H9 (cell line): Measurements from ENCODE around the gene SLC24A4. TPM values are rescaled to one million over a fixed set of nuclear protein-coding genes. Genes with fewer than 3 reads are reported as not detected.

Experiments used
- DNase-seq: peaks from one replicate; pipeline ENCODE4 v3.0.0-alpha.2; 2017
- H2AFZ ChIP-seq: one replicate; pipeline ENCODE4 v1.6.1; 2013; ENCODE audit warnings: mild to moderate bottlenecking, low read length, control low read depth, moderate library complexity
- H2AK5ac ChIP-seq: 2 replicates; pipeline ENCODE4 v1.6.1; 2013; ENCODE audit warnings: low read length, control low read depth, mixed read lengths; ENCODE audit not compliant: insufficient read length
- H2BK120ac ChIP-seq: one replicate; pipeline ENCODE4 v1.6.1; 2013; ENCODE audit warnings: low read depth, mild to moderate bottlenecking, low read length, control low read depth, inconsistent platforms; ENCODE audit not compliant: poor library complexity, severe bottlenecking
- H2BK12ac ChIP-seq: 2 replicates; pipeline ENCODE4 v1.6.1; 2013; ENCODE audit warnings: low read length, control low read depth, mixed read lengths, low read depth; ENCODE audit not compliant: insufficient read length
- H2BK15ac ChIP-seq: 2 replicates; pipeline ENCODE4 v1.6.1; 2013; ENCODE audit warnings: low read depth, low read length, control low read depth
- H2BK20ac ChIP-seq: one replicate; pipeline ENCODE4 v1.6.1; 2013; ENCODE audit warnings: low read depth, mild to moderate bottlenecking, low read length, control low read depth, inconsistent platforms; ENCODE audit not compliant: poor library complexity, severe bottlenecking
- H2BK5ac ChIP-seq: 2 replicates; pipeline ENCODE4 v1.6.1; 2013; ENCODE audit warnings: low read length, control low read depth, mixed read lengths; ENCODE audit not compliant: insufficient read length
- H3K14ac ChIP-seq: 2 replicates; pipeline ENCODE4 v1.6.1; 2013; ENCODE audit warnings: low read length, control low read depth; ENCODE audit not compliant: insufficient read depth
- H3K18ac ChIP-seq: 2 replicates; pipeline ENCODE4 v1.6.1; 2013; ENCODE audit warnings: low read depth, mild to moderate bottlenecking, mixed read lengths, low read length, control low read depth; ENCODE audit not compliant: insufficient read length
- H3K23ac ChIP-seq: 2 replicates; pipeline ENCODE4 v1.6.1; 2013; ENCODE audit warnings: low read length, control low read depth, mixed read lengths, low read depth; ENCODE audit not compliant: insufficient read length
- H3K23me2 ChIP-seq: 2 replicates; pipeline ENCODE4 v1.6.1; 2013; ENCODE audit warnings: low read depth, mild to moderate bottlenecking, mixed read lengths, low read length, control low read depth; ENCODE audit not compliant: insufficient read length, poor library complexity, severe bottlenecking
- H3K27ac ChIP-seq: 2 replicates; pipeline ENCODE4 v1.5.1; 2013; ENCODE audit warnings: low read length, control low read depth, mixed read lengths, low read depth; ENCODE audit not compliant: insufficient read length
- H3K27me3 ChIP-seq: 2 replicates; pipeline ENCODE4 v1.6.1; 2013; ENCODE audit warnings: low read length, control low read depth, inconsistent platforms; ENCODE audit not compliant: insufficient read depth
- H3K4ac ChIP-seq: 2 replicates; pipeline ENCODE4 v1.6.1; 2013; ENCODE audit warnings: low read depth, mild to moderate bottlenecking, control low read depth, inconsistent platforms, low read length, moderate library complexity
- H3K4me1 ChIP-seq: 2 replicates; pipeline ENCODE4 v1.6.1; 2013; ENCODE audit warnings: low read length, control low read depth, inconsistent platforms; ENCODE audit not compliant: insufficient read depth
- H3K4me2 ChIP-seq: 2 replicates; pipeline ENCODE4 v1.6.1; 2013; ENCODE audit warnings: low read length, control low read depth, mixed read lengths; ENCODE audit not compliant: insufficient read length, insufficient read depth
- H3K56ac ChIP-seq: 2 replicates; pipeline ENCODE4 v1.6.1; 2013; ENCODE audit warnings: low read depth, mild to moderate bottlenecking, mixed read lengths, low read length, control low read depth; ENCODE audit not compliant: insufficient read length
- H3K79me1 ChIP-seq: 2 replicates; pipeline ENCODE4 v1.6.1; 2013; ENCODE audit warnings: low read depth, mild to moderate bottlenecking, moderate library complexity, low read length, control low read depth, inconsistent platforms; ENCODE audit not compliant: insufficient read depth, poor library complexity, severe bottlenecking
- H3K79me2 ChIP-seq: 2 replicates; pipeline ENCODE4 v1.6.1; 2013; ENCODE audit warnings: low read length, control low read depth, inconsistent platforms; ENCODE audit not compliant: insufficient read depth
- H3K9ac ChIP-seq: 2 replicates; pipeline ENCODE4 v1.6.1; 2013; ENCODE audit warnings: low read length, control low read depth, mixed read lengths; ENCODE audit not compliant: insufficient read length; ENCODE audit errors: extremely low read depth
- H3K9me3 ChIP-seq: one replicate; pipeline ENCODE4 v1.6.1; 2013; ENCODE audit warnings: low read depth, low read length, inconsistent platforms; ENCODE audit not compliant: control insufficient read depth
- H3T11ph ChIP-seq: one replicate; pipeline ENCODE4 v1.6.1; 2013; ENCODE audit warnings: mild to moderate bottlenecking, low read length, control low read depth, inconsistent platforms
- H4K20me1 ChIP-seq: one replicate; pipeline ENCODE4 v1.6.1; 2013; ENCODE audit not compliant: control insufficient read depth, insufficient read length, insufficient read depth
- H4K5ac ChIP-seq: 2 replicates; pipeline ENCODE4 v1.6.1; 2013; ENCODE audit warnings: low read depth, mild to moderate bottlenecking, mixed read lengths, low read length, control low read depth; ENCODE audit not compliant: insufficient read length
- H4K8ac ChIP-seq: replicated peaks from 2 replicates; pipeline ENCODE4 v1.6.1; 2013; ENCODE audit warnings: low read length, control low read depth, mixed read lengths, low read depth; ENCODE audit not compliant: insufficient read length
- H4K91ac ChIP-seq: 2 replicates; pipeline ENCODE4 v1.6.1; 2013; ENCODE audit warnings: low read depth, mild to moderate bottlenecking, moderate library complexity, mixed read lengths, low read length, control low read depth; ENCODE audit not compliant: insufficient read length
- H3K27ac Mint-ChIP-seq, 3 experiments: 2 replicates in 2 of 3; 3 replicates in 1 of 3; pipeline ENCODE4 v1.8.0; 2020 to 2021; ENCODE audit warnings: mixed read lengths in 3 of 3, mild to moderate bottlenecking in 1 of 3, moderate library complexity in 1 of 3
- H3K27me3 Mint-ChIP-seq: 2 replicates; pipeline ENCODE4 v1.8.0; 2021; ENCODE audit warnings: low read depth, mild to moderate bottlenecking, moderate library complexity, mixed read lengths
- H3K36me3 Mint-ChIP-seq, 3 experiments: 2 replicates in 2 of 3; 3 replicates in 1 of 3; pipeline ENCODE4 v1.8.0; 2020 to 2021; ENCODE audit warnings: low read depth in 3 of 3, mixed read lengths in 3 of 3; ENCODE audit not compliant: insufficient read depth in 1 of 3
- H3K4me1 Mint-ChIP-seq, 2 experiments: 2 replicates each; pipeline ENCODE4 v1.8.0; 2020; ENCODE audit warnings: mixed read lengths in 2 of 2
- H3K4me3 Mint-ChIP-seq, 2 experiments: 2 replicates in 1 of 2; 3 replicates in 1 of 2; pipeline ENCODE4 v1.8.0; 2020 to 2021; ENCODE audit warnings: mild to moderate bottlenecking in 2 of 2, mixed read lengths in 2 of 2, moderate library complexity in 1 of 2
- H3K9me3 Mint-ChIP-seq, 2 experiments: 2 replicates in 1 of 2; 3 replicates in 1 of 2; pipeline ENCODE4 v1.8.0; 2020; ENCODE audit warnings: mild to moderate bottlenecking in 2 of 2, mixed read lengths in 2 of 2, moderate library complexity in 1 of 2
- WGBS: extraction: QIAGEN DNeasy Blood & Tissue Kit; methylation state at CpG from one replicate; pipeline ENCODE4 v1.1.7; 2013; ENCODE audit warnings: missing lambda C conversion rate, low lambda C conversion rate, mixed read lengths; ENCODE audit not compliant: insufficient read length; ENCODE audit errors: extremely low coverage; 5-methylcytosine and 5-hydroxymethylcytosine counted together
- total RNA-seq: library from RNA; stranded (reverse); gene quantifications from 2 replicates; pipeline ENCODE4 v1.2.1, GENCODE V29; 2021
- TF ChIP-seq, protein P1 (sequence below): fragments of 200-600 bp; sonication (generic); conservative IDR thresholded peaks from 3 replicates; pipeline ENCODE4 v1.8.0; 2021; ENCODE audit warnings: antibody characterized with exemption, mild to moderate bottlenecking

Gene SLC24A4
- total RNA-seq, 1 experiment from 2014 or later, result 0.24 TPM

DNA sequence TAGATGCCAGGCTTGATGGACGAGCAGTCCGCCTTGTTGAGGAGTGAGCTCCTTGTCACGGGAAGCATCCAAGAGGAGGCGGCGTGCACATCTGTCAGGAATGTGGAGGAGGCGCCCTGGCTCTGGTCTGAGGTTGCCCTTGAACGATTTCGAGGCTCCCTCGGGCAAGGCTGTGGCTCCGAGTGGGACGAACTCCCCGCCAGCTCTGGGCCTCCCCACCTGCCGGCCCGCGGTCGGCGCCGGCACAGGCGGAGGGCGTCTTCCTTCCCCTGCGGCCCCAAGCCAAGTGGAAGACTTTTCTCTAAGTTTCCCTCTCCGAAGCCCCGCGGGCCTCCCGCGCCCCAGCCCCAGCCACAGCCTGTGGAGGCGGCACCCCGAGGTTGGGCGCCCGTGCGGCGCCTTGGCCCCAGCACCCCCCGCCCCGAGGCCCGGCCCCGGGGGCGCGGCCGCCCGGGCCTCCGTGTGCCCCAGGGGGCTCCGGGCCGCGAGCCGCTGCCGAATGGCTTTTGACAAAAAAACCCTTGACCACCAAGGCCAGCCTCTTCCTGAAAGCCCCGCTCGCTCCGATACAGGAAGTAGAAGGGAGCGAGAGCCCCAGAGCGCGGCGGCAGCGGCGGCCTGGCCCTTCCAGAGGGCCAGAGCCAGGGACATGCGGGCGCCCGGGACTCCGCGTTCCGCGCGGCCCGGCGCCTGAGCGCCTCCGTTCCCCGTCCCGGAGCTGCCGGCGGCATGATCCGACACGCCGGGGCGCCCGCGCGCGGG lies 190.4 kb downstream of the SLC24A4 start, which contains the start of gene RIN3:
Gene RIN3 (plus strand): TSS at position 578 of the 762 bp plus-strand sequence. CDS start 152 bp downstream, at position 730.
- H3K4ac ChIP-seq, result no peak within 1 kb of the TSS
- peak within 1 kb of the TSS; percentile 68 to 76 for H3K4me3 Mint-ChIP-seq
- peaks cover 12% of the 10 kb centered on the region for H3K23me2 ChIP-seq
- no peak within 1 kb of the TSS for H3K18ac ChIP-seq
- H3K9me3 ChIP-seq, result no peaks in the 10 kb centered on the region
- no CpG with 5 or more reads among the region's 79 CpGs for WGBS
- H4K8ac ChIP-seq, result no peak within 1 kb of the TSS
- H3K56ac ChIP-seq, result no peak within 1 kb of the TSS
- H2BK20ac ChIP-seq, result no peak within 1 kb of the TSS
- peaks cover 53% of the 10 kb centered on the region for H3K27me3 Mint-ChIP-seq
- H3K79me2 ChIP-seq, result no peaks in the 10 kb centered on the region
- H2BK15ac ChIP-seq, result no peak within 1 kb of the TSS
- H3K23ac ChIP-seq, result no peak within 1 kb of the TSS
- H3K27ac Mint-ChIP-seq, result no peak within 1 kb of the TSS
- H3K14ac ChIP-seq, result peak within 1 kb of the TSS; percentile 36
- H3K27ac ChIP-seq, result no peak within 1 kb of the TSS
- no peak within 1 kb of the TSS for H2BK5ac ChIP-seq
- H3K36me3 Mint-ChIP-seq, result no peaks in the 10 kb centered on the region; a peak in 1 of 7 replicates
- peak within 1 kb of the TSS; percentile 59 for H3K4me2 ChIP-seq
- no peak within 1 kb of the TSS for H4K5ac ChIP-seq
- H3K9me3 Mint-ChIP-seq, result no peaks in the 10 kb centered on the region
- H2AFZ ChIP-seq, result no peak within 1 kb of the TSS
- no peak within 1 kb of the TSS for H2BK12ac ChIP-seq
- H3K79me1 ChIP-seq, result no peaks in the 10 kb centered on the region
- no peak within 1 kb of the TSS for H2AK5ac ChIP-seq
- no peaks in the 10 kb centered on the region for H3K4me1 ChIP-seq
- H4K20me1 ChIP-seq, result no peaks in the 10 kb centered on the region
- DNase-seq, result peak; percentile 72
- H3K27me3 ChIP-seq, result peaks cover 3% of the 10 kb centered on the region; the same call in 1 of the 2 replicates
- no peak within 1 kb of the TSS for H4K91ac ChIP-seq
- H3K9ac ChIP-seq, result no peak within 1 kb of the TSS
- H2BK120ac ChIP-seq, result no peak within 1 kb of the TSS
- H3K4me1 Mint-ChIP-seq, result peaks cover 8 to 11% of the 10 kb centered on the region in 2 experiments
- no peak within 1 kb of the TSS for H3T11ph ChIP-seq
- TF ChIP-seq, protein P1, sequence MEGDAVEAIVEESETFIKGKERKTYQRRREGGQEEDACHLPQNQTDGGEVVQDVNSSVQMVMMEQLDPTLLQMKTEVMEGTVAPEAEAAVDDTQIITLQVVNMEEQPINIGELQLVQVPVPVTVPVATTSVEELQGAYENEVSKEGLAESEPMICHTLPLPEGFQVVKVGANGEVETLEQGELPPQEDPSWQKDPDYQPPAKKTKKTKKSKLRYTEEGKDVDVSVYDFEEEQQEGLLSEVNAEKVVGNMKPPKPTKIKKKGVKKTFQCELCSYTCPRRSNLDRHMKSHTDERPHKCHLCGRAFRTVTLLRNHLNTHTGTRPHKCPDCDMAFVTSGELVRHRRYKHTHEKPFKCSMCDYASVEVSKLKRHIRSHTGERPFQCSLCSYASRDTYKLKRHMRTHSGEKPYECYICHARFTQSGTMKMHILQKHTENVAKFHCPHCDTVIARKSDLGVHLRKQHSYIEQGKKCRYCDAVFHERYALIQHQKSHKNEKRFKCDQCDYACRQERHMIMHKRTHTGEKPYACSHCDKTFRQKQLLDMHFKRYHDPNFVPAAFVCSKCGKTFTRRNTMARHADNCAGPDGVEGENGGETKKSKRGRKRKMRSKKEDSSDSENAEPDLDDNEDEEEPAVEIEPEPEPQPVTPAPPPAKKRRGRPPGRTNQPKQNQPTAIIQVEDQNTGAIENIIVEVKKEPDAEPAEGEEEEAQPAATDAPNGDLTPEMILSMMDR, result no peak
